Coronary artery (tissue), 2 donors: ENCODE measurements around the gene ANTXRL.

Experiments used
- DNase-seq: peaks from one replicate; pipeline ENCODE4 v3.0.0-alpha.2; 2017; ENCODE audit warnings: low spot score
- H3K27ac ChIP-seq, 2 donors: fragments of 200-600 bp; sonication (generic); one replicate each; pipeline ENCODE4 v1.5.1; 2016 to 2019
- H3K4me3 ChIP-seq: fragments of 200-600 bp; sonication (generic); 2 replicates; pipeline ENCODE4 v1.5.1; 2016; ENCODE audit warnings: mild to moderate bottlenecking, moderate library complexity
- TF ChIP-seq, protein P1 (sequence below): fragments of 200-600 bp; sonication (generic); IDR thresholded peaks from one replicate; pipeline ENCODE4 v1.5.1; 2019; ENCODE audit warnings: antibody characterized with exemption

The ANTXRL gene

DNA sequence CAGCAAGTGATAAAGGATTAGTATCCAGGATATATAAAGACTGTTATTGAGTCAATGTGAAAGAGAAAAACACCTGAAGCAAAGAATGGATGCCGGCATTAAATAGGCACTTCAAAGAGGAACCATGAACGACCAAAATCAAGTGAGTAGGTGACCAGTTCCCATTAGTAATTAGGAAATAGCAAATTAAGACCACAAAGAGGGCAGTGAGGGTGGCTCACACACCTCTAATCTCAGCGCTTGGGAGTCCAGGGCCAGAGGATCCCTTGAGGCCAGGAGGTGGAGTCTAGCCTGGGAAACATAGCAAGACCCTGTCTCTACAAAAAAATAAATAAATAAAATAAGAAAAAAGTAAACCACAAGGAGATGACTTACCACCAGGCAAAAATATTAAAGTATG, 1.5 kb upstream of the ANTXRL start:
- H3K4me3 ChIP-seq: peak overlapping the region; percentile 77
- TF ChIP-seq, protein P1, sequence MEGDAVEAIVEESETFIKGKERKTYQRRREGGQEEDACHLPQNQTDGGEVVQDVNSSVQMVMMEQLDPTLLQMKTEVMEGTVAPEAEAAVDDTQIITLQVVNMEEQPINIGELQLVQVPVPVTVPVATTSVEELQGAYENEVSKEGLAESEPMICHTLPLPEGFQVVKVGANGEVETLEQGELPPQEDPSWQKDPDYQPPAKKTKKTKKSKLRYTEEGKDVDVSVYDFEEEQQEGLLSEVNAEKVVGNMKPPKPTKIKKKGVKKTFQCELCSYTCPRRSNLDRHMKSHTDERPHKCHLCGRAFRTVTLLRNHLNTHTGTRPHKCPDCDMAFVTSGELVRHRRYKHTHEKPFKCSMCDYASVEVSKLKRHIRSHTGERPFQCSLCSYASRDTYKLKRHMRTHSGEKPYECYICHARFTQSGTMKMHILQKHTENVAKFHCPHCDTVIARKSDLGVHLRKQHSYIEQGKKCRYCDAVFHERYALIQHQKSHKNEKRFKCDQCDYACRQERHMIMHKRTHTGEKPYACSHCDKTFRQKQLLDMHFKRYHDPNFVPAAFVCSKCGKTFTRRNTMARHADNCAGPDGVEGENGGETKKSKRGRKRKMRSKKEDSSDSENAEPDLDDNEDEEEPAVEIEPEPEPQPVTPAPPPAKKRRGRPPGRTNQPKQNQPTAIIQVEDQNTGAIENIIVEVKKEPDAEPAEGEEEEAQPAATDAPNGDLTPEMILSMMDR: no peak
- DNase-seq: no peak
- H3K27ac ChIP-seq: no peak overlapping the region

DNA sequence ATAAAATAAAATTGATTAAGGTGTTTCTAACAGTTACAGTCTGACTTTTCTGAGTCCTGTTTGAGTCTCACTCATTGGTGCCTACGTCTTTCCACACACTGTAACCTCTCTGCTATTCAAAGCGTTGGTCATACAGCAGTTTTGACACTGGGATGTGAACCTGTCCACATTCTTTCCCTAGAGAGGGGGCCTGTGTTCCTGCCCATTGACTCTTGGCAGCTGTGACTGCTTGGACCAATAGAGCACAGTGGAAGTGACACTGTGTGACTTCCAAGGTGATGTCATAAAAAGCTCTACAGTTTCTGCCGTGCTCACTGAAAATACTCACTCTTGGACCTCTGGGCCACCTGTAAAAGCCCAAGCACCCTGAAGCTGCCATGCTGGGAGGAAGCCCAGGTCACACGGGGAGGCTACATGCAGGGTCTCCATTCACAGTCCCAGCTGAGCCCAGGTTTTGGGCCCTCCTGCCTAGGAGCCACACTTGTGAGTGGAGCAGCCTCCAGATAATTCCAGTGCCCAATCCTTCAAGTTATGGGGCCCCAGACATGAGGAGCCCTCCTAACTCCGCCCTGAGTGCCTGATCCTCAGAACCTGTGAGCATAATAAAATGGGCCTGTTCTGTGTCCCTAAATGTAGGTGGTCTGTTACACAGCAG, 704 bp upstream of the ANTXRL start:
- Histone ChIP-seq H3K4me3 (no peak overlapping the region), H3K27ac (no peak overlapping the region)
- no peak for DNase-seq
- TF ChIP-seq, protein P1: no peak

- TF ChIP-seq, protein P1: no peak
- DNase-seq: no peak
- no peak overlapping the region for H3K27ac ChIP-seq
- no peak overlapping the region for H3K4me3 ChIP-seq
Measured at GRCh38 chr10:46287846-46288477, 1.2 kb downstream of the ANTXRL start.

GRCh38 chr10:46288601-46289206, 1.9 kb downstream of the ANTXRL start:
- DNase-seq: no peak
- Histone ChIP-seq H3K4me3 (no peak overlapping the region), H3K27ac (no peak overlapping the region)
- TF ChIP-seq, protein P1: no peak

DNA sequence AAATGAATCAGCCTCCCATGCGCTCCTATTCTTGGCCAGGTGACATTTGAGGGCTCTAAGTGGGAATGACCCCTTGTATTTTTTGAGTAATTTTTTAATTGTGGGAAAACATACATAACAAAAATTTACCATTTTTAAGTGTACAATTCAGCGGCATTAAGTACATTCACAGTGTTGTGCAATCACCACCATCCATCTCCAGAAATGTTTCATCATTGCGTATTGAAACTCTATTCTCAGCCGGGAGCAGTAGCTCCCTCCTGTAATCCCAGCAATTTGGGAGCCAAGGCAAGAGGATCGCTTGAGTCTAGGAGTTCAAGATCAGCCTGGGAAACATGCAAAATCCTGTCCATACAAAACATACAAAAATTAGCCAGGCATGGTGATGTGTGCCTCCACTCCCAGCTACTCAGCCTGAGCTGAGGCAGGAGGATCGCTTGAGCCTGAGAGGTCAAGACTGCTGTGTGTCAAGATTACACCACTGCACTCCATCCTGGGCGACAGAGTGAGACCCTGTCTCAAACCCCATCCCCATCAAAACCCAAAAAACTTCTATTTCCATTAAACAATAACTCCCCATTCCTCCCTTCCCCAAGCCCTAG, 2.5 kb downstream of the ANTXRL start:
- TF ChIP-seq, protein P1: no peak
- Histone ChIP-seq H3K4me3 (no peak overlapping the region), H3K27ac (no peak overlapping the region)
- DNase-seq: no peak

- TF ChIP-seq, protein P1: no peak
- Histone ChIP-seq H3K27ac (no peak overlapping the region), H3K4me3 (no peak overlapping the region)
- DNase-seq: no peak
Measured at GRCh38 chr10:46290101-46290886, 3.5 kb downstream of the ANTXRL start.
